Heart left ventricle (tissue), 16 donors: ENCODE results near the gene PCBD2. TPM values are rescaled to one million over a fixed set of nuclear protein-coding genes. Genes with fewer than 3 reads are reported as not detected.

Experiments
- ATAC-seq, 4 donors: fragments of 200-7000 bp; cut with Tn5 transposase; one replicate each; pipeline ENCODE4 v1.9.1; 2020 to 2022; ENCODE audit warnings: moderate library complexity in 4 of 4, mild to moderate bottlenecking in 3 of 4, moderate number of reproducible peaks in 1 of 4
- DNase-seq, 5 donors: peaks; one replicate each; pipeline ENCODE4 v3.0.0-alpha.2; 2020
- H3K27ac ChIP-seq, 12 donors: fragments of 200-600 bp; sonication (generic) in 4 of 12; one replicate each; pipeline versions ENCODE4 v1.5.0 to v1.8.0; 2016 to 2022; ENCODE audit warnings: mild to moderate bottlenecking in 2 of 12
- H3K27me3 ChIP-seq, 9 donors: fragments of 200-600 bp; sonication (generic) in 2 of 9; one replicate each; pipeline versions ENCODE4 v1.5.1 to v1.8.0; 2016 to 2022; ENCODE audit warnings: mild to moderate bottlenecking in 3 of 9
- H3K36me3 ChIP-seq, 9 donors: fragments of 200-600 bp; sonication (generic) in 2 of 9; one replicate each; pipeline versions ENCODE4 v1.5.0 to v1.8.0; 2018 to 2022; ENCODE audit warnings: mild to moderate bottlenecking in 2 of 9
- H3K4me1 ChIP-seq, 12 donors: fragments of 200-600 bp; sonication (generic) in 4 of 12; one replicate each; pipeline versions ENCODE4 v1.5.0 to v1.8.0; 2016 to 2022; ENCODE audit warnings: mild to moderate bottlenecking in 3 of 12
- H3K4me3 ChIP-seq, 12 donors: fragments of 200-600 bp; sonication (generic) in 4 of 12; one replicate each; pipeline versions ENCODE4 v1.5.0 to v1.8.0; 2017 to 2022; ENCODE audit warnings: mild to moderate bottlenecking in 9 of 12, moderate library complexity in 4 of 12
- H3K9me3 ChIP-seq, 12 donors: fragments of 200-600 bp; sonication (generic) in 4 of 12; one replicate each; pipeline versions ENCODE4 v1.5.0 to v1.8.0; 2016 to 2022; ENCODE audit warnings: mild to moderate bottlenecking in 1 of 12
- CTCF ChIP-seq, 12 donors: fragments of 200-600 bp; sonication (generic) in 4 of 12; IDR thresholded peaks; one replicate each; pipeline versions ENCODE4 v1.5.0 to v1.8.0; 2018 to 2022; ENCODE audit warnings: antibody characterized with exemption in 12 of 12, mild to moderate bottlenecking in 5 of 12
- POLR2A ChIP-seq, 2 donors: fragments of 450-650 bp; IDR thresholded peaks; one replicate each; pipeline ENCODE4 v1.6.1; 2017; ENCODE audit warnings: antibody characterized with exemption in 2 of 2, mild to moderate bottlenecking in 2 of 2, moderate library complexity in 2 of 2
- WGBS, 4 donors: extraction: QIAGEN DNeasy Blood & Tissue Kit in 2 of 4; methylation state at CpG; one replicate each; pipeline versions ENCODE4 v1.1.5 to v1.1.7; 2013 to 2018; 5-methylcytosine and 5-hydroxymethylcytosine counted together
- intact Hi-C, 10 donors: fragments of 100-400 bp; cut with DNase I; formaldehyde crosslinking; loops; one replicate each; pipeline versions ENCODE4 v1.11.1 to v1.14.2; 2022
- polyA plus RNA-seq, 2 donors: library from polyadenylated mRNA; stranded (reverse); fragments of 200-250 nt; gene quantifications; one replicate each; pipeline ENCODE4 v1.2.3, GENCODE V29; 2013
- total RNA-seq, 9 donors: library from RNA; depleted of rRNA in 2 of 9; stranded (reverse); fragments of >200 nt in 2 of 9; fragmentation: NEBNext Ultra II Directional in 3 of 9; extraction: Animal tissue kit (Norgen Biotek cat#: 25700) in 3 of 9; gene quantifications; one replicate each; pipeline versions ENCODE4 v1.1.0 to v1.2.4, GENCODE V29; 2016 to 2023
- donor health status: ischemic (EF 13 %, LVEDD 7.1; RV severe dilation, severe dysfunction).
- donor health status: healthy with polysubstance abuse.
- donor health status: DM: no; HTN: yes; CAD: no.
- donor health status: DM: no; HTN: no; CAD: no.
- donor health status: ischemic (EF 25% LVEDD 6.9; RV normal size, moderate dysfunction).
- donor health status: ischemic (EF 25% LVEDD 5.7; RV mildly dilated, moderate dysfunction).
- donor health status: healthy.
- donor health status: DM: yes; HTN: yes; CAD: no.
- donor health status: ischemic (EF 35%, LVEDD 5.7; RV mildly dilated, moderate dysfunction).
- donor health status: nonischemic (EF 11% LVEDD 7.7; RV severe dilation, severe dysfunction).
- donor health status: DM: yes; HTN: yes; CAD: no.
- donor health status: PGD.
- donor health status: ischemic (EF 29% LVEDD 5.4; RV normal size, mild dysfunction).
- donor health status: nonischemic (EF 23%, LVEDD 6.1; RV moderate dilation, normal function).

The PCBD2 gene
- total and polyA plus RNA-seq, 11 donors = 9.1 to 31.6 (median 19.7) TPM

DNA sequence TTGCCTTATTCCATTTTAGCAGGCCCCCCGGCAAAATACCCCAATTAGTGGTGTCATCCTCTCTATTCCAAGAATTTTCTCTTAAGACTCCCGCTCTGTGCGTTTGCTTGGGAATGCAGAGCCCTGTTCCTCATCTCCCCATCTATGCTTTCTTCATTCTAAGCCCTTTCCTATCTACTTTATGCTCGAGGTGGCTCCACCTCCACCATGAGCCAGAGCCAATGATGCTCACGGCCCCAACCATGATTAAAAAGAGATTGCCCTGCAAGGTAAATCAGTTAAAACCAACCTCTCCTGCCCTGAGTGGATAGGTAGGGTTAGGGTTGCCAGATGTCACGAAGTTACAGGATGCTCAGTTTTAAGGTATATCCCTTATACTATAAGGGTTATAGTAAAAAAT, 31.4 kb upstream of the PCBD2 start:
- Histone ChIP-seq H3K4me3 (peak overlapping the region in 10 of 12 donors; percentile 74 to 97 (median 91)), H3K36me3 (no peaks in the 10 kb centered on the region), H3K27me3 (no peaks in the 10 kb centered on the region), H3K4me1 (peaks cover 0 to 38% (median 16%) of the 10 kb centered on the region in 12 donors), H3K27ac (peak overlapping the region; percentile 66 to 99 (median 96)), H3K9me3 (no peaks in the 10 kb centered on the region)
- intact Hi-C loops = no loop called here
- TF ChIP-seq POLR2A (IDR thresholded peaks at IDR 0.05) = no peak
- no peak for TF ChIP-seq CTCF (IDR thresholded peaks at IDR 0.05)
- DNase-seq = no peak
- WGBS, 4 donors = 88 to 93% (median 88%) methylated on average over 6 of the region's 6 CpGs
- no peak for ATAC-seq

- Histone ChIP-seq H3K9me3 (no peaks in the 10 kb centered on the region), H3K27ac (peak within 1 kb of the TSS; percentile 66 to 99 (median 96)), H3K27me3 (no peaks in the 10 kb centered on the region), H3K4me1 (peaks cover 0 to 38% (median 18%) of the 10 kb centered on the region in 12 donors), H3K4me3 (peak within 1 kb of the TSS; percentile 74 to 97 (median 91)), H3K36me3 (no peaks in the 10 kb centered on the region)
- intact Hi-C loops = loop anchor here in 4 of 10 donors (1.0 to 2.0 kb wide), 5 partner anchors 28 to 31 kb away; partner anchors contain the start of genes PCBD2 (in 2 of the 4) and C5orf24 (in 1 of the 4)
- ATAC-seq = peak; percentile 90 to 97 (median 96)
- 2 to 5% (median 3%) methylated on average over 31 to 79 of the region's 79 CpGs for WGBS, 4 donors
- peak in 1 of 2 donors; percentile 56 for TF ChIP-seq POLR2A (IDR thresholded peaks at IDR 0.05)
- no peak for TF ChIP-seq CTCF (IDR thresholded peaks at IDR 0.05)
- peak; percentile 90 to 94 (median 93) for DNase-seq
Observed at GRCh38 chr5:134873987-134874830, 30.7 kb upstream of the PCBD2 start, which contains the start of gene TXNDC15. Gene TXNDC15, plus strand, starts transcription at chr5:134874371. Its CDS starts 57 bp downstream, at chr5:134874428.

DNA sequence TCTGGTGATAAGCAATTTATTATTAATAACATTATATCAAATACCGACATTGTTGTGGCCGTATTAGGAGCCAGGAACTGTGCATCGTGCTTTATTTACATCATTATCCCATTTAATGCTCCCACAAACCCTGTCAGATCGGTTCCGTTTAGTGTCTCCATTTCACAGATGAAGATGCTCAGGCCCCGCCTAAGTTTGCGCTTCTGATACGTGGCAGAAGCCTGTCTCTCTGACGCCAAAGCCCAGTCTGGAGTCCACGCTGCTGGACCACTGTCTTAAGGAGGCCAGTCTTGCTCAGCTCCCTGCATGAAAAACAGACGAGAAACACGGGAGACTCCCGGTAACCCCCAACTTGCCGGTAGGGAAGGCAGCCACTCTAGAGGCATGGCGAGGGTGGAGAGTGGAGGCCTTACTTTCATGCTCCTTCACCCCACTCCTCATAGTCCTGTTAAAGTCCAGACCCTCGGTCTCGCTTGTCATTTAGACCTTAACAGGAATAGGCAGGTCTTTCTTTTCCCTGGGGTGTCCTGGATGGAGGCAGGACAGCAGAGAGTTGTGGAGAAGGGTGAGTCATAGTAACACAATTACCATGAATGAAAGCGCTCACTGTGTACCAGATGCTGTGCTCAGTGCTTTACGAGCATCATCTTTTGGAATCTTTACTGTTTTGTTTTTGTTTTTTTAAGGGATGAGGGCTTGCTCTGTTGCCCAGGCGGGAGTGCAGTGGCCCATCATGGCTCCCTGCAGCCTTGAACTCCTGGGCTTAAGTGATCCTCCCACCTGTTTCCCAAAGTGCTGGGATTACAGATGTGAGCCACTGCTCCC, 29.9 kb upstream of the PCBD2 start:
- H3K4me3 ChIP-seq = peak overlapping the region; percentile 74 to 97 (median 91)
- intact Hi-C loops = loop anchor here in 4 of 10 donors (1.0 to 2.0 kb wide), 5 partner anchors 29 to 30 kb away; partner anchors contain the start of genes PCBD2 (in 2 of the 4) and C5orf24 (in 1 of the 4)
- peaks cover 0 to 45% (median 19%) of the 10 kb centered on the region in 12 donors for H3K4me1 ChIP-seq
- no peaks in the 10 kb centered on the region for H3K9me3 ChIP-seq
- H3K27me3 ChIP-seq = no peaks in the 10 kb centered on the region
- ATAC-seq = peak; percentile 60 to 77 (median 72)
- DNase-seq = peak; percentile 55 to 82 (median 77)
- H3K36me3 ChIP-seq = peaks cover 0 to 3% (median 0%) of the 10 kb centered on the region in 9 donors
- H3K27ac ChIP-seq = peak overlapping the region; percentile 66 to 99 (median 96)
- WGBS, 4 donors = 7 to 9% (median 8%) methylated on average over 20 of the region's 20 CpGs
- TF ChIP-seq CTCF (IDR thresholded peaks at IDR 0.05) = no peak
- no peak for TF ChIP-seq POLR2A (IDR thresholded peaks at IDR 0.05)
